NCI-H2196 treated with DMSO at 0.1 percent for 48 hours (cell line): ENCODE data around the gene FOXD4L5.
"Not testable (repeated sequence)": the region's sequence is repeated elsewhere in the genome, so short reads cannot be mapped to it uniquely, and the experiment has no call there.

Experiments
- DNase-seq: peaks from one replicate; lab custom pipeline; 2025; ENCODE audit not compliant: unreplicated experiment; lab: John Stamatoyannopoulos, UW

FOXD4L5 gene

GRCh38 chr9:65285109-65285508 is at the start of gene FOXD4L5:
Gene FOXD4L5 (minus strand): TSS chr9:65285209. CDS start chr9:65284377, 832 bp downstream.
- DNase-seq = not testable (repeated sequence)

- not testable (repeated sequence) for DNase-seq
Observed at GRCh38 chr9:65283943-65284342, 1.1 kb downstream of the FOXD4L5 start.

GRCh38 chr9:65282976-65283375 is 2.0 kb downstream of the FOXD4L5 start:
- not testable (repeated sequence) for DNase-seq
